ENCODE results near the gene MLKL. TPM values are rescaled to one million over a fixed set of nuclear protein-coding genes. Genes with fewer than 3 reads are reported as not detected.

MLKL gene
- polyA plus RNA-seq, 1 donor (not counting 4 experiments of a cell fraction or from before 2014, with no cell fraction given), result 12.5 TPM

DNA sequence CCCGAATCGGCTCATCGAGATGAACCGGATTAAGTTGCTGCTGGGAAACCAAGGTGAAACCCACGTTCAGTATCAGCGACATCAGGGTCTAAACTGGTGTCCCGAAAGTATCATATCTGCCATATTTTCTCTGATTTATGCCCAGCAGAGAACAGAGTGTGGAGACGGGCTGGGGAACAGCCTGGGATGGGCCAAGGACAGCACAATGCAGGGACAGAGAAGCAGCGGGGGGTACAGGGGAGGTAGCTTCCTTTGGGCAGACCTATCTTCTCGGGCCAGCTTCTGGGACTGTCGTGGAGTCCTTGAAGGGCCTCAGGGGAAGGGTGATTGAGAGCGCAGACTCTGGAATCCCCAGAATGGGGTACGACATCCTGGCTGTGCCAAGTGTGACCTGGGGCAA, 17.5 kb upstream of the MLKL start:
- Histone ChIP-seq H3K9me3 (ENCODE audit: control insufficient read depth, low read depth, low read length) (no peaks in the 10 kb centered on the region), H3K79me2 (ENCODE audit: control insufficient read depth, insufficient read depth, low read length) (no peaks in the 10 kb centered on the region), H3K4me3 (ENCODE audit: control insufficient read depth in 2 of 3, extremely low read depth in 1 of 3, insufficient read depth in 2 of 3, low read depth in 1 of 3, low read length in 3 of 3) (no peak overlapping the region), H3K27ac (ENCODE audit: control insufficient read depth, insufficient read depth, low read length) (no peak overlapping the region), H3K36me3 (ENCODE audit: control insufficient read depth in 2 of 2, extremely low read depth in 1 of 2, insufficient read depth in 2 of 2, low read length in 2 of 2) (no peaks in the 10 kb centered on the region), H2AFZ (ENCODE audit: control insufficient read depth, low read length) (no peak overlapping the region), H3K9me1 (ENCODE audit: control insufficient read depth, extremely low read depth, insufficient read depth, low read length) (no peaks in the 10 kb centered on the region), H3K4me2 (ENCODE audit: control insufficient read depth, extremely low read depth, insufficient read depth, low read depth, low read length) (no peak overlapping the region), H3K27me3 (ENCODE audit: control insufficient read depth, extremely low read depth, insufficient read depth, low read length) (no peaks in the 10 kb centered on the region), H3K4me1 (ENCODE audit: control insufficient read depth, extremely low read depth, insufficient read depth, low read length) (no peaks in the 10 kb centered on the region), H4K20me1 (ENCODE audit: control insufficient read depth, extremely low read depth, insufficient read depth, low read length) (no peaks in the 10 kb centered on the region), H3K9ac (ENCODE audit: control insufficient read depth, extremely low read depth, insufficient read depth, low read length) (no peak overlapping the region)
- DNase-seq (ENCODE audit: low read depth, low spot score) (no peak), FAIRE-seq (no peak)
- dilution Hi-C loops (cut with MboI; ENCODE audit: extremely low pct_ligation_motif_present, low sequenced_read_pairs), result no loop called here
- no peak for TF ChIP-seq EZH2 (IDR thresholded peaks at IDR 0.05; ENCODE audit: low read length)
- TF ChIP-seq, protein P1, sequence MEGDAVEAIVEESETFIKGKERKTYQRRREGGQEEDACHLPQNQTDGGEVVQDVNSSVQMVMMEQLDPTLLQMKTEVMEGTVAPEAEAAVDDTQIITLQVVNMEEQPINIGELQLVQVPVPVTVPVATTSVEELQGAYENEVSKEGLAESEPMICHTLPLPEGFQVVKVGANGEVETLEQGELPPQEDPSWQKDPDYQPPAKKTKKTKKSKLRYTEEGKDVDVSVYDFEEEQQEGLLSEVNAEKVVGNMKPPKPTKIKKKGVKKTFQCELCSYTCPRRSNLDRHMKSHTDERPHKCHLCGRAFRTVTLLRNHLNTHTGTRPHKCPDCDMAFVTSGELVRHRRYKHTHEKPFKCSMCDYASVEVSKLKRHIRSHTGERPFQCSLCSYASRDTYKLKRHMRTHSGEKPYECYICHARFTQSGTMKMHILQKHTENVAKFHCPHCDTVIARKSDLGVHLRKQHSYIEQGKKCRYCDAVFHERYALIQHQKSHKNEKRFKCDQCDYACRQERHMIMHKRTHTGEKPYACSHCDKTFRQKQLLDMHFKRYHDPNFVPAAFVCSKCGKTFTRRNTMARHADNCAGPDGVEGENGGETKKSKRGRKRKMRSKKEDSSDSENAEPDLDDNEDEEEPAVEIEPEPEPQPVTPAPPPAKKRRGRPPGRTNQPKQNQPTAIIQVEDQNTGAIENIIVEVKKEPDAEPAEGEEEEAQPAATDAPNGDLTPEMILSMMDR (optimal IDR thresholded peaks at IDR 0.05 in 1 of 3, IDR thresholded peaks at IDR 0.05 in 1 of 3, conservative IDR thresholded peaks at IDR 0.05 in 1 of 3; ENCODE audit: extremely low read depth in 1 of 3, insufficient read depth in 2 of 3, low read length in 3 of 3), result no peak

DNA sequence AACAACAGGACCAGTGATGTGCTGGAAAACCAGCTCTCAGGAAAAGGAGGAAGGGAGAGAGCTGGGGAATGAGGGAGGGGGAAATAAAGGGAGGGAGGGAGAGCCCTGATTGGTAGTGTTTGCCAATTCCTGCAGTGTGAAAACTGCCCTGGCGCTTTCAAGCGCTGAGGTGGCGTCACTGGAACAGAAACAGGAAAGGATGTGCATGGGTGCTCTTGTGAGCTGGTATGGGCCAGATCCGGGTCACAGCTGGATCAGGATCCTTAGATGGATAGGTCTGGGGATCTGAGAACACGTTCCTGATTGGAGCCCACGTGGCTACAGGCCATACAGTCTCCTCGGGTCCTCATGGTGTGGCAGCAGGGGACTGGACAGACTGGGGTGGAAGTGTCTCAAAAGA, 16.7 kb upstream of the MLKL start:
- H3K4me2 ChIP-seq (ENCODE audit: control insufficient read depth, extremely low read depth, insufficient read depth, low read depth, low read length), result no peak overlapping the region
- no peaks in the 10 kb centered on the region for H3K79me2 ChIP-seq (ENCODE audit: control insufficient read depth, insufficient read depth, low read length)
- no peak overlapping the region for H2AFZ ChIP-seq (ENCODE audit: control insufficient read depth, low read length)
- H3K9me1 ChIP-seq (ENCODE audit: control insufficient read depth, extremely low read depth, insufficient read depth, low read length), result no peaks in the 10 kb centered on the region
- FAIRE-seq (no peak), DNase-seq (ENCODE audit: low read depth, low spot score) (no peak)
- no peaks in the 10 kb centered on the region for H4K20me1 ChIP-seq (ENCODE audit: control insufficient read depth, extremely low read depth, insufficient read depth, low read length)
- no peak for TF ChIP-seq EZH2 (IDR thresholded peaks at IDR 0.05; ENCODE audit: low read length)
- TF ChIP-seq, protein P1 (optimal IDR thresholded peaks at IDR 0.05 in 1 of 3, IDR thresholded peaks at IDR 0.05 in 1 of 3, conservative IDR thresholded peaks at IDR 0.05 in 1 of 3; ENCODE audit: extremely low read depth in 1 of 3, insufficient read depth in 2 of 3, low read length in 3 of 3), result no peak
- no peaks in the 10 kb centered on the region for H3K36me3 ChIP-seq (ENCODE audit: control insufficient read depth in 2 of 2, extremely low read depth in 1 of 2, insufficient read depth in 2 of 2, low read length in 2 of 2)
- H3K9ac ChIP-seq (ENCODE audit: control insufficient read depth, extremely low read depth, insufficient read depth, low read length), result no peak overlapping the region
- no peak overlapping the region for H3K27ac ChIP-seq (ENCODE audit: control insufficient read depth, insufficient read depth, low read length)
- no peak overlapping the region for H3K4me3 ChIP-seq (ENCODE audit: control insufficient read depth in 2 of 3, extremely low read depth in 1 of 3, insufficient read depth in 2 of 3, low read depth in 1 of 3, low read length in 3 of 3)
- H3K9me3 ChIP-seq (ENCODE audit: control insufficient read depth, low read depth, low read length), result no peaks in the 10 kb centered on the region
- H3K4me1 ChIP-seq (ENCODE audit: control insufficient read depth, extremely low read depth, insufficient read depth, low read length), result no peaks in the 10 kb centered on the region
- dilution Hi-C loops (cut with MboI; ENCODE audit: extremely low pct_ligation_motif_present, low sequenced_read_pairs), result no loop called here
- H3K27me3 ChIP-seq (ENCODE audit: control insufficient read depth, extremely low read depth, insufficient read depth, low read length), result no peaks in the 10 kb centered on the region

Data from keratinocyte (primary cell).